ENCODE data around the gene PRKD1. TPM values are rescaled to one million over a fixed set of nuclear protein-coding genes. Genes with fewer than 3 reads are reported as not detected.
A peak's percentile ranks its signal among the peaks of the same experiment; 100 is the strongest.
"Not testable (repeated sequence)": the region's sequence is repeated elsewhere in the genome, so short reads cannot be mapped to it uniquely, and the experiment has no call there.

PRKD1 gene
- total RNA-seq, 2 donors from 2014 or later = 0.82 to 3.6 TPM

GRCh38 chr14:29759521-29760340 is 167.9 kb downstream of the PRKD1 start:
- no peak for DNase-seq
- ATAC-seq = no peak
- intact Hi-C loops (cut with DNase I, micrococcal nuclease) = no loop called here

DNA sequence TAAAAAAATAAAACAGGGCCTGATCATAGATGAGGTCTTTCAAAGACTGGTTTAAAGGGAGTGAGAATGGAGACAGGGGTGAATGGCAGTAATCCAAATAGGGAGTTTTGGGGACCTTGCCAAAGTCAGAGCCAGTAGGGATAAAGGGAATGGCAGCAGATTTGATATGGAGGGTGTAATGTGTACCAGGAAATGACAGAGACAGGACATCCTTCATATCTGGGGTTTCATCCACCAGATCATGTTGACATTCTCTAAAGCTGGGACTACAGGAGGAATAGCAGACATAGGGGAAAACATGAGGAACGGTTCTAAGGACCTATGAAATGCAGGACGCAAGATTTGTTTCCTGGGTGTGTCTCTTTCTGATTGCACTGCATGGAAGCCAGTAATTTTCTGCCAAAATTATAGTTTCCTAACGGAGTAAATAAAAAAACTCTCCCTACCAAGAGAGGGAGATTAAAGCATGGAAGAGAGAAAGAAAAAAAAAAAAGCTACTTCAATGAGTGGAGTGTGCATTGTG is 169.9 kb downstream of the PRKD1 start:
- ATAC-seq (no peak), DNase-seq (no peak)
- intact Hi-C loops (cut with DNase I, micrococcal nuclease) = no loop called here

GRCh38 chr14:29757188-29757680 is 170.4 kb downstream of the PRKD1 start:
- no peak for DNase-seq
- ATAC-seq = no peak
- intact Hi-C loops (cut with DNase I, micrococcal nuclease) = no loop called here

DNA sequence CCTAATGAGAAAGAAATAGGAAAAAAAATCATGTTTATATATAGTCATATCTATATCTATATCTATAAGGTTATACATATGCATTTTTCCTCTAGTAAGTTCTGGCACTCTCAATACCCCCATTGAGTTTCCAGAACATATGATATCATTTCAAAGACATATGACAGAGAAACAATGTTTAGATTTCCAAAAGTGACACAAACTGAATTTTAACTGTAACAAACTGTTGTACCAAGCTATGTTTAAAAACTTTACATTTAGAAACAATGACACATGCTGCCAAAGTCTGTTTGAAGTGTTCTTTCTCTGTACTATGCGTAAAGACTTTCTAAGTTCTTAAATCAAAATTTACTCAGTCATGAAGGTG is 171.6 kb downstream of the PRKD1 start:
- ATAC-seq (no peak), DNase-seq (no peak)
- intact Hi-C loops (cut with DNase I, micrococcal nuclease) = no loop called here

GRCh38 chr14:29755311-29756018 is 172.2 kb downstream of the PRKD1 start:
- ATAC-seq (no peak), DNase-seq (no peak)
- intact Hi-C loops (cut with DNase I, micrococcal nuclease) = no loop called here

GRCh38 chr14:29754134-29754533 is 173.5 kb downstream of the PRKD1 start:
- DNase-seq = no peak
- ATAC-seq = no peak
- intact Hi-C loops (cut with DNase I, micrococcal nuclease) = no loop called here

DNA sequence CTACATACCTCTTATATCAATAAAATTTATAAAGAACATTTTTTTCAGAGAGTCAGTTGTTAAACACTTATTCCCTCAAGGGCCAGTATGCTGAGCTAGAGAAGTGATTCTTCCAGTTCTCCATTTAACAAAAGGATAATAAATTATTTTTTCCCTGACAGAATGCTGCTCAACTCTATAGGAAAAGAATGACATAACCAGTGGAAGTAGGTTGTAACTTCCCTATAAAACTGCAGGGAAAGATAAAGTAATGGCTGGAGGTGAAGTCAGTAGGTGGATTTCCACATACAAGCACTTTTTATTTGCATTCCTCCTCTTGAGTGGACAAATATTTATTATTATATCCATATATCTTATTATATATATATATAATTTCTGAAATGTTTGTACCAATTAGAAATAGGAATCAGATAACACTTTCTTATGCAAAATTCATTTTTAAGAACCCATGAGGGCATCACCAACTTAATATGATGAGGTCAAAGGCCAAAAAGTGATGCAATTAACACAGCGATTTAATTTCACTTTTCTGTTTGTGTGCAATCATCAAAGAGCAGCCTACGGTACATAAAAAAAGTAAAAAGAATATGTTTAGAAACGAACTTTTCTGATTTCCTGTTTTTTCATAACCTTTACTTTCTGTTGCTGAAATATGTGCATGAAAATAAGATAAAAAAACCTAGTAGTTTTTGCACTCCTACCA is 175.3 kb downstream of the PRKD1 start:
- DNase-seq (no peak), ATAC-seq (no peak)
- intact Hi-C loops (cut with DNase I, micrococcal nuclease) = no loop called here

DNA sequence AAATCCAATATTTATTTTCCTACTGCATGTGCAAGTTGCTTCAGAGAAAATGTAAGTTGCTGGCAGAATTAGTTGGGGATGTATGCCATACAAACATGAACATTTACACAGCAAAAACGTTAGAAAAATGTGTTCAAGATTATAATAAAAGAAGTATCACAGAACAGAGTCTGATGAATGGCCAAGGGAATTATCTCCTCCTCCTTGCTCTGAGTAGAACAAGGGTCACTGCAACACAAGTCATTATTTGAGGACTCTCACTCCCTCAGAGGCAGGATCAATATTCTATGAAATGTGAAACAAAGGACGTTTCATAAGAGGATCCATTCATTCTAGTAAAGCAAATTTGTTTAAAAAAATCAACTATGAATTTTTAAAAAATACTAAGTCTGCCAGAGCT is 177.8 kb downstream of the PRKD1 start:
- ATAC-seq (no peak), DNase-seq (no peak)
- intact Hi-C loops (cut with DNase I, micrococcal nuclease) = no loop called here

DNA sequence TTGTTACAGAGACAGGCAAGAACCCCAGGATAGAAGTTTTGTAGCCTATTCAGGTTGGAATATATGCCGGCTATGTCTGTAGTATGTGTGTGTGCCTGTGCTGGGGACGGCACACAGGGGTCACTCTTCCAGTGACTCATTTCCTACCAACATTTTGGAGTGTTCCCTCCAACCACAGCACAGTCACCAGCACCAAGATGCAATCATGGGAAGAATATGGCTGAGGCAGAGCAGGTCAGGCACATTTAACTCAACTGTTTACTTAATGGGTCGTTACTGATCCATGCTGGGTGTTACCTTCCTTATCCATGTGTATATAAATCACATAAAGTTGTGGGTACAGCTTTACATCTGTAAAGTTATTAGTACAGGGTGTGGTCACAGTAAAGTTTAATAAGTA is 178.3 kb downstream of the PRKD1 start:
- ATAC-seq = peak; percentile 73
- DNase-seq = no peak

DNA sequence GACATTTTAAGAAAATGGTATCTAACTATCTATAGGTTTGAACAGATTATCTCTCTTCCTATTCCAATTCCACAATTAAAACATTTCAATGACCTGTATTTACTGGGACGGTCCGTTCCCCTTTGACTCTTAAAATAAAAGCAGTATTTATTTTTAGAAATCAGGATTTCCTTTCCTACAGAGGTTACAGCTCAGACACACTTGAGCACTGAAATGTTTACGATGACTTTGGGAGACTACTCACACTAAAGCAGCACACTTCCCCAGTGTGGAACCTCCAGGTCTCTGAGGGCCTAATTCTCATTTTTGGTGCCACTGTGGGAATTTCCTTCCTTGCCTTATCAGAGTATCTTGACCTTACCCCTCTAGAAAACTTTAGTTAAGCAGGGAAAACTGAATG is 181.8 kb downstream of the PRKD1 start:
- intact Hi-C loops (cut with DNase I, micrococcal nuclease) = no loop called here
- DNase-seq = no peak
- ATAC-seq = no peak

More for the DNA sequence above, 178.3 kb downstream of the PRKD1 start:
- intact Hi-C loops (cut with DNase I, micrococcal nuclease) = no loop called here

DNA sequence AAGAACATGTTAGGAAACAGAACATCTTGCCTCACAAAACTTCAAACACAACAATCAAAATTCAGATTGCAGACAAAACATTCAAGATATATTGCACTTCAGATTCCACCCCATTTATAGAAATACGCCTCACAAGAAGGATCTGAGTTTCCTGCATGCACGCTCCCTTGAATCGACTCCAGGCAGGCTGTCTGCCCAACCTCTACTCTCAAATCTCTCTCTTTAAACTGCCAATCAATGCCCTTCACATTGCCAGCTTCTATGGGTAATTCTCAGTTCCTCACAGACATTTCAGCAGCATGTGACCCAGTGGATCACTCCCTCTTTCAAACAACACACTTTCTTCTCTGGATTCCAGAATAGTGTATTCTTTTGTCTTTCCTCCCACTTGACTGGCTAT is 184.1 kb downstream of the PRKD1 start:
- intact Hi-C loops (cut with DNase I, micrococcal nuclease) = no loop called here
- no peak for DNase-seq
- no peak for ATAC-seq

GRCh38 chr14:29741909-29742401 is 185.7 kb downstream of the PRKD1 start:
- DNase-seq (no peak), ATAC-seq (no peak)
- intact Hi-C loops (cut with DNase I, micrococcal nuclease) = no loop called here

DNA sequence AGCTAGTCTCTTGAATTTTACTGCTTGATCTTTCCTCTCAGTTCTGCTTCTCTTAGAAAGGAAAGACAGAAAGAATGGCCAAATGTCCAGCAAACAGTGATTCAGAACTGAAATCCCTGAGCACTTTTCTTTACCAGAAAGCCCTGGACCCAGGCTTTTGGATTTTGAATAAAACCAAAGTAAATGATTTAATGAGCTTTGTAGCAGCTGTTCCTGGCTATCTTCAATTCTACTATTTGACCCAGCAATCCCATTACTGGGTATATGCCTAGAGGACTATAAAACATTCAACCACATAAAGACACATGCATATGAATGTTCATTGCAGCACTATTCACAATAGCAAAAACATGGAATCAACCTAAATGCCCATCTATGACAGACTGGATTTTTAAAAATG is 187.2 kb downstream of the PRKD1 start:
- intact Hi-C loops (cut with DNase I, micrococcal nuclease) = no loop called here
- DNase-seq (no peak), ATAC-seq (no peak)

GRCh38 chr14:29738950-29739349 is 188.7 kb downstream of the PRKD1 start:
- intact Hi-C loops (cut with DNase I, micrococcal nuclease) = no loop called here
- no peak for ATAC-seq
- no peak for DNase-seq

DNA sequence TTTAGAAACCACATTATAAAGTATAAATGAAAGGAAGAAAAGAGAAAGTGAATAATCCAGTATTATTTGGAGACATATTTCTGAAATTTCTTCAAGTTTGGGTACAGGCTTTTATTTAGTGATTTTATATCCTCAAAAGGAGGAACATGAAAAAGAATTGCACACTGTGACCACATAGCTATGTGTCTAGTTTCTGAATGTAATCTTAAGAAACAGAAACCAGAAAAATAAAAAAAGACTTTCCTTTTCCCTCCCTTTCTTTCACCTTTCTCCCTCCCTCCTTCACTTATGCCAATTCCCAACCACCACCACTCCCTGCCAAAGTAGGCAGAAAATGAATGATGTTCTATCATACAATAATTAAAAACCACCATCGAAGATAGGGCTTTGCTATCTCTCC is 189.6 kb downstream of the PRKD1 start:
- intact Hi-C loops (cut with DNase I, micrococcal nuclease) = no loop called here
- DNase-seq = no peak
- ATAC-seq = no peak

GRCh38 chr14:29735459-29735858 is 192.2 kb downstream of the PRKD1 start:
- intact Hi-C loops (cut with DNase I, micrococcal nuclease) = no loop called here
- no peak for DNase-seq
- ATAC-seq = no peak

DNA sequence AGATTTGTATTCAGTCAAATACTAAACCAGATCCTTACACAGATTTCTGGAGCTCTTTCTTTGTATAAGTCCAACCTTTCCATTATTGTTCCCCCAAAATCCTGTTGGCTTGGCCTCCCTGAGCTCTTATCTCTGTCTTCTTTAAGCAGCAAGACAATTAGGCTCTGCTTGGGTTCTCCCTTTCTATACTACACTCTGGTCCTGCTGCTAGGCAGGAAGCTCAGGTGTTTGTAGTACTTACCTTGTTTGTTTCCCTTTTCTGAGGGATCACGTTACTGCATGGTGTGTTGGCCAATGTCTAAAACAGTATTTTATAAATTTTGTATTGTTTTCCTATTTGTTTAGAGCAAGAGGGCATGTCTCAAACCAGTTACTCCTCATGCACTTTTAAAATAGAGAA is 192.9 kb downstream of the PRKD1 start:
- intact Hi-C loops (cut with DNase I, micrococcal nuclease) = no loop called here
- ATAC-seq (no peak), DNase-seq (no peak)

DNA sequence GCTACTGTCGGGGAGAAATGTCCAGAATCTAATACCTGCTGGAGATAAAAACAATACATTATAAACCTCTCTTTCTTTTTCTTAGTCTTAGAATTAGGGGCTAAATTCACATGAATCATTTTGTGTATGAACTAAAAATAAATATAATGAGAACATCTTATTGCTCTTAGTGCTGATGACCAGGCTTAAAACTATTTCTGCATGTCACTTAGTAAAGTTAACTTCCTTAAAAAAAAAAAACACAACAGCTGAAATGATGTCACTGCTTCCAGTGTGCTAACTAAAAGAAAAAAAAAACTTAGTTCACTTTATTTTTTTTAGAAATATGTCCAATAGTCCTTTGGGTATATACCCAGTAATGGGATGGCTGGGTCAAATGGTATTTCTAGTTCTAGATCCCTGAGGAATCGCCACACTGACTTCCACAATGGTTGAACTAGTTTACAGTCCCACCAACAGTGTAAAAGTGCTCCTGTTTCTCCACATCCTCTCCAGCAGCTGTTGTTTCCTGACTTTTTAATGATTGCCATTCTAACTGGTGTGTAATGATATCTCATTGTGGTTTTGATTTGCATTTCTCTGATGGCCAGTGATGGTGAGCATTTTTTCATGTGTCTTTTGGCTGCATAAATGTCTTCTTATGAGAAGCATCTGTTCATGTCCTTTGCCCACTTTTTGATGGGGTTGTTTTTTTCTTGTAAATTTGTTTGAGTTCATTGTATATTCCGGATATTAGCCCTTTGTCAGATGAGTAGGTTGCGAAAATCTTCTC is 200.9 kb downstream of the PRKD1 start:
- intact Hi-C loops (cut with DNase I, micrococcal nuclease); ATAC-seq: not testable (repeated sequence)

DNA sequence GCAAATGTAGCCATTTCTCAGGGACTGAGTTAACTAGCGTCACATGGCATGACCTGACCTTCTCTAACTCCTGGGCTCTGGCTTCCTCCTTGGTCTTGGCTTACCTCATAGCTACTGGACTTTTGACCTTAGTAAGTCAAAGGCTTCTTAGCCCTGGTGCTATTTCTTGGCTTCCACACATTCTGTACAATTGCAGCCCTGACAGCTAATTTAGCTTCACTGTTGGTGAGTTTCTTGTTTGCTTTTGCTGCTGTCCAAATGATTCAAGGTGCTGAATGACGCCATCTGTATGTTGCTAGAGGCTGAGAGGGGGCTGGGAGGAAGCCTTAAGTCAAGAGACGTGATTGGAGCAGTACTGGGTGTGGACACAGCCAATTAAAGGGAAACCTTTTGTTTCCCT is 202.7 kb downstream of the PRKD1 start:
- intact Hi-C loops (cut with DNase I, micrococcal nuclease) = no loop called here
- DNase-seq (no peak), ATAC-seq (no peak)

More for the DNA sequence above, 200.9 kb downstream of the PRKD1 start:
- DNase-seq = not testable (repeated sequence)

All from left colon (tissue), 2 donors.